ENCODE data around the gene RGMA.

Gene RGMA

GRCh38 chr15:93066224-93066681 lies 22.8 kb downstream of the RGMA start:
- DNase-seq: no peak

DNA sequence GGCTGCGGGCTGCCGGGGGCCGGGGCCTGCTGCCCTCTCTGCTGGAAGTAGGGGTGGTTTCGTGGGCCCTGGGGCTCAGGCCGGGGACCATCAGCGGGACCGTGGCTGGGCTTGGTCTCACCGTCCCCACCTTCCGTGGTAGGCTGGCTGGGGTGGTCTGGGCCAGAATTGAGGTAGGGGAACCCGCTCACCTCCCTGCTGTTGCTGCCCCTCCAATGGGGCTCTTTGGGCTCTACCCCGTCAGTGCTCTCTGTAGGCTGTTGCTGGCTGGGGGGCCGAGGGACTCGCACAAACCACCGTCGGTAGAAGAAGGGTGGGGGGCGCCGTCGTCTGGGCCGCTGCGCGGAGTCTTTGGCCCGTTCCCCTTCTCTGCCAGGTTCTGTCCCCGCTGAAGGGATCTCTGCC lies 23.4 kb downstream of the RGMA start:
- no peak for DNase-seq

DNA sequence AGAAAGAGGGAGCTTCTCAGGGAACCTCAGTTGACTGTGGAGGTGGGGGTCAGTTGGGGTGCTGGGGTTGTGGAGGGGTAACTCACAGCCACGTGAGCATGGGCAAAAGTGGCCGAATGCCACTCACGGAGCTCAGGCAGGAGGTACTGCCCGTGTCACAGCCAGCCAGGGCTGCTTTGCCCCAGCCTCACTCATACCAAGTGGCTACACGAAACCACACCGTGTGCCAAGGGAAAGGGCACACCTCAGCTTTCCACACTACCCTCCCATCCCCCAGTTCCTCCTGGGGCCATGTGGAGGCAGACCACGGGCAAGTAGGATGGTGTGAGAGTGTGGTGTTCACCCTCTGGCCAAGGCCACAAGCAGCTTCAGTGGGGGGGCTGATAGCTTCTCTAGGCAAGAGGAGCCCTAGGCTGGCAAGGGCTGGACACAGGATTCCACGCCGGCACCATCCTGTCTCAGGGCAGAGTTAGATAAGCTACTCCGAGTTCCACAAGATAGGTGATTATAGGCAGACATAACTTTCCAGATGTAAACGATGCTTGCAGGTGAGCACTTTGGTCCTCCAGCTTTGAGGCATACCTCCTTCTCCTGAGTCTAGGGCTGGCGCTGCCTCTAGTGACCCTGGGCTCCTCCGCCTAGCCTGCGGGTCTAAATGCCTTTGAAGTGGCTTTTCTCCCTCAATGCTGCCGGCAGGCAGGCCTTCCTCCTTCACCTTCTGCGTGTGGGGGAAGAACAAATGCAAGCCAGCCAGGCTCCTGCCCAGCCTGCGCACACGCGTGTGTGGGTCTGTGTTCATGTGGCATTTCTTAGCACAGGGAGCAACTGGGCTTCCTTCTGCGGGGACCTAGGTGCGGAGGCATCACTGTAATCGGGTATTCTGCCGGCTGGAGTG lies 25.0 kb downstream of the RGMA start:
- no peak for DNase-seq

DNA sequence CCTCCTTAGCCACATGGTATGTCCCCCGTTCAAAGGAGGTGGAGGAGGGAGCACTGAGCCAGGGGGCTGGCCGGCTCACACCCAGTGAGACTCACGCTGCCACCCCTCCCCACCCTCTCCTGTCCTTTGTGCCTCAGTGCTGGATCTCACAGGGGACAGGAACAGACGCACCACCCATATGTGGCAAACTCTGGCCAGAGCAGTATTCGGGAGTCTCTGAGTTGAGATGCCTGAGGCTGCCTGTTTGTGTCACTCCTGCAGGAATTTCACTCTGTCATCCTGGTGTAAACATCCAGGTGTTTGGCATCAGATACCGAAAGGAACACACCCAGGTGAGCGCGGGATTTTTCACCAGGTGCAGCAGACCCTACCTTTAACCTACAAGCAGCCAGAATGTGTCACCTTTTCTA lies 25.7 kb downstream of the RGMA start:
- DNase-seq: peak; percentile 73

GRCh38 chr15:93062628-93063261 lies 26.3 kb downstream of the RGMA start:
- DNase-seq: peak; percentile 46

GRCh38 chr15:93060336-93061248 lies 28.4 kb downstream of the RGMA start:
- no peak for DNase-seq

GRCh38 chr15:93059442-93059841 lies 29.6 kb downstream of the RGMA start:
- no peak for DNase-seq

GRCh38 chr15:93058904-93059427 lies 30.0 kb downstream of the RGMA start:
- no peak for DNase-seq

- no peak for DNase-seq
Observed at GRCh38 chr15:93058128-93058527, 30.9 kb downstream of the RGMA start.

- DNase-seq: no peak
Observed at GRCh38 chr15:93057618-93058017, 31.4 kb downstream of the RGMA start.

DNA sequence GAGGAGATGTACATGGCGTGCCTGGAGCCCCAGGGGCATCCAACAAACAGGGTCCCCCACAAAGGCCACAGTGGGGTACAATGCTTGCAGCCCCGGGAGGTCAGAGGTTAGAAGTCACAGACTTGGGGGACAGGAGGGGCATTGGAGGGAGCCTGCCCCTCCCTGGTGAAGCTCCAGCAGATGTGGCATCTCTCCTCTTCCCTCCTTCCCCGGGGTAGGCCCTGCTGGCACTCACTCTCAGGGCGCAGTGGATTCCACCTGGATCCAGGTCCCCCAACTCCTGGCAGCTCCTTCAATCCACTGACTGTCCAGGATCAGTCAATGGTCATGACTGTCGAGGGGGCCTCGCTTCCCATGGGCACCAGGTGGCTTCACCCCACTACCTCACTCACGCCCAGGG lies 32.2 kb downstream of the RGMA start:
- DNase-seq: no peak

DNA sequence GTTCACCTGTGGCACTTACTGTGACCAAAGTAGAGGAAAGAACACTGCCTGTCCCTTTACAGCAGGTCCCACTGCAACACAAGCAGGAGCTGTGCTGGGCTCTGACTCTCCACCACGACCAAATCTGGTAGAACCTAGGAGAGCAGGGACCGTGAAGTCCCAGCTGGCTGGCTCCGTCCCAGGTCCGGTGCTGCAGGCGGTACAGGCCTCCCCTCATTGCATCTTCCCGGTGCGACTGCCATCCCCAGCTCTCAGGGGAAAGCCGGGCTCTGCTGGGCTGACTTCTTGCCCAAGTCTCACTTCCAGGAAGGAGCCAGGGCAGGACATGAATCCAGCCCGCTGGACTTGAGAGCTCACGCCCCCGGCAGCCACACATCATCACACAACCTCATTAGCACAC lies 33.8 kb downstream of the RGMA start:
- DNase-seq: no peak

DNA sequence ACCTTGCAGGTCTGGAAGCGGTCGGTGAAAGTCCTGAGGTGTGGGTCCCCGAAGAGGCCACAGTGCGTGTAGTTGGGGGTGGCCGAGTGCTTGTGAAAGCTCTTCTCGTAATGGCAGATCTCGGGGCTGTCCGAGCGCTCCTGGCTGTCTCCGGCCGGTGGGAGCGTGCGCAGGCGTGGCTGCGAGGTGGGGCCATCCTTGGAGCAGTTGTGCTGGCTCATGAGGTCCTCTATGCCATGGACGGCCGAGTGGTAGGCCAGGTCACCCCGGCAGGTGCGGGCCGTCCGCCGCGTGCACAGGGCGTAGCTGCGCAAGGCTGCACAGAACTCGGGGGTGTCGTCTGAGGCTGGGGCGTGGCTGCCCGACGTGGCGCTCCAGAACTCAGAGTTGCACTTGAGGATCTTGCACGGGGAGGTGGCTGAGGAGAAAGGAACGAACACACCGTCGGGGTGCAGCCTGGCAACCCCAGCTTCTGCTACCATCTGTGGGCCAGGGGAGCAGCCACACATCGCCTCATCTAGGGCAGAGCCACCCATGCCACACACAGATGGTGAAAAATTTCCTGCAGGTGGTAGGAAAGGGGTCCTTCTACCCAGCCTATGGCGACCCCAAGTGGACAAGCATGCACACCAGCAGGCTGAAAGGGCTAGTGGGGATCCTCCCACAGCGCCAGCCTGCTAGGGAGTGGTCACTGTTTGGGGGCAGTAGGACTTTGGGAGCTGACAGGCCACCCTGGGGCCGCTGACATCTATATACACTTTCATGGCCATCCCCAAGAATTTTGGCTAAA lies 36.7 kb downstream of the RGMA start:
- DNase-seq: peak; percentile 50

- no peak for DNase-seq
Observed at GRCh38 chr15:93051236-93052089, 37.5 kb downstream of the RGMA start.

DNA sequence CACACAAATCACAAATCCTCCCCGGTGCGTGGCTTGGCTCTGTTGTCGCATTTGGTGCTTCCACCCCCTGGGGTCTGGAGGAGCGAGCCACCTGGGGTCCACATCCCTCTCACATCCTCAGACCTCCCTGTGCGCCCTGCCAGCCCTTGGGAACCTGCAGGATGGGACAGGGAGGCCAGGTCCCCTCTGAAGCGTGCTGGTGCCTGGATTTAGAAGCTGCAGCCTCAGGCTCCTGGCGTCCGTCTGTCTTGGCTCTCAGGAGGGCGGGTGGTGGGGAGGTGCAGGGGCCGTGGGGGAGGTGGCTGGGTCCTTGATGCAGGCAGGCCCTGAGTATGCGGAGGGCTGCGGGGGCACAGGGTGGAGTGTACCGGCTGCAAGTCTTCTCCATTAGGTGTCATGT lies 38.4 kb downstream of the RGMA start:
- DNase-seq: no peak

DNA sequence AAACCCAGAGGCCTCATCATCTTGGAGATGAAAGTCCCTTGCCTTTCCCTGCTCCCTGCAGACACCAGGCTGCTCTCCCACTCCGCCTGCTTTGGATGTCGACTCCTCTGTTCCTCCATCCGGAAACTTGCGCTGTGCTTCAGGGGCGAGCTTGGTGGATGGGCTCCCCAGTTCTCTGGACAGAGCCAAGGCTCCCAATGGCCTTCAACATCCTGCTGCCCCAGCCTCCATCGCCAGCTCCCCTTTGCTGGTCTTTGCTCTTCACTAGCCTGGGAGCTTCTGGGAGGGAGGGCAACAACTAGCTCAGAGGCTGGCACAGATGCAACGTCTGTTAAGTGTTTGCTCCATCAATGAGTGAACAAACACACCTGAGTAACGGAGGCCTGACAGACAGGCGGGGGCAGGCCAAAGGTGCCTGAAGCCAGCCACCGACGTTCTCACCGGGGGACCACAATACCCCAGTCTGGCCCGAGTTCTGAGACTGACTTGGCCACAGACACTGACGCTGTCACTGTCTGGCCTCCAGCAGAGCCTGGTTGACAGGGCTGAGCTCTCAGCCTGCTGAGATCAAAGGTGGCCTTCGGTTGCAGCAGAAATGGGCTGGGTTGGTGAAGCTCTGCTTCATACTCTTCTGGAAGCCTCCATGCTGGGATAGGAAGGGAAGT lies 39.0 kb downstream of the RGMA start:
- DNase-seq: no peak

GRCh38 chr15:93049233-93049632 lies 39.8 kb downstream of the RGMA start:
- DNase-seq: no peak

DNA sequence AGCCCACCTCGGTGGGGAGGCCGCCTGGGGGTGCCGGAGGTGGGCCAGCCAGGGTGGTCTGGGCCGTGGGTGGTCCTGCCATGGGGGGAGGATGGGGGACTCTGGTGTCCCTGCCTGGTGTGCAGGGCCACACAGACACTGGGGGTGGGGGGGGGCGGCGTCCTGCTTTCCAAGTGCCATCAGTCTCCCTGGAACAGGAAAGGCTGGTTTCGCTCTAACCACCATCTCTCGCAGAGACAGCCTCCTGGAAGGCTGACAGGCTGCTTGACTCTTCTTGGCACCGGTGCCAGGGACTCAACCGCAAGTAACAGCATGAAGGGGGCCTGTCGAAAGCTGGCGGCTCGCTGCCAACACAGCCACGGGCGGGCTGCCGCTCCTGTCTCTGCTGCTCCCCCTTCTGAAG lies 40.3 kb downstream of the RGMA start:
- no peak for DNase-seq

DNA sequence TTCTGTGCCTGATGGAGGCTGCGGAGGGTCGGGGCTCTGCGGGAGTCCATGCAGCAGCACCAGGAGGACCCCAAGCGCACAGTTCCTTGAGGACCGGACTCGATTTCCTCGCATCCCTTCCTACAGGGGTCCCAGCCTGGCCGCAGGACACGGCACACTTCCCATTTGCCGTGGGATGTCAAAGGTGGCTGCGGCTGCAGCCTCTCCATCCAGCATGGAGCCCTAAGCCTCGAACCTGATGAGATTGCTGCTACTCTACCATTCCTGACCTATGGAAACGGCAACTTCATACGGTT lies 40.6 kb downstream of the RGMA start:
- no peak for DNase-seq

DNA sequence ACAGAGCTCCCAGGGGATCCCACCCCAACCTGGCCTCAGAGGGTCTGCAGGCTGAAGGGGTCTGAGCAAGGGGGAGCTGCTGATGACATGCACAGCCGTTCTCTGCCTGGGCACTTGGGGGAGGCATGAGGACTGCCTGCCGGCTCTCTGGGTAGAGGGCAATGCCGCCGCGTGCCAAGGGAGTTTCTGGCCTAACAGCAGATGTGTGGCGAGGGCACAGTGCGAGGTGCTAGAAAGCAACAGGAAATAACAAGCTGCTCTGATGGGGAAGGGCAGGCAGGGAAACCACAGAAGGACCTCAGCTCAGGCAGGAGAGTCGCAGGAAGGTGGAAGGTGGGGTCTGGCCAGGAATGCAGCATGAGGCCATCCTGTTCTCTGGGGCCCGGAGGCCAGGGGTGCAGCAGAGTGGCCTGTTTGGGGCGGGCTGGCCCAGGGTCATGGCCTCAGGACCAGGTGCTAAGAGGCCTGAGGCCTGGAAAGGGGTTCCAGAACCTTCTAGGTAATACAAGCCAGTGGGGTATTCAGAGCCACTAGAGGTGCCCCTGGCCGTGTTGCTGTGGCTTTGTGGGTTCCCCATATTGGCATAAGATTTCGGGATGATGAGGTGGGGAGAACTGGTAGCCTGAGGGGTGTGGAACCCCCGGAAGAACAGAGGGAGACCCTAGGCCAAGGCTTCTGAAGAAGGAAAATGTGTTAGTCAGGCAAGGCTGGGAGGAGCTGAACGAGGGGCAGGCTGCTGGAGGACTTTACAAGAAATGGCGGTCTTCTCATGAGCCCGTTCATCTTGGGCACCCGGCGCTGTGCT lies 41.2 kb downstream of the RGMA start:
- DNase-seq: no peak
